ENCODE data around the gene GSG1L. TPM values are rescaled to one million over a fixed set of nuclear protein-coding genes. Genes with fewer than 3 reads are reported as not detected.

Gene GSG1L
- total RNA-seq, 1 donor from 2014 or later: not detected

DNA sequence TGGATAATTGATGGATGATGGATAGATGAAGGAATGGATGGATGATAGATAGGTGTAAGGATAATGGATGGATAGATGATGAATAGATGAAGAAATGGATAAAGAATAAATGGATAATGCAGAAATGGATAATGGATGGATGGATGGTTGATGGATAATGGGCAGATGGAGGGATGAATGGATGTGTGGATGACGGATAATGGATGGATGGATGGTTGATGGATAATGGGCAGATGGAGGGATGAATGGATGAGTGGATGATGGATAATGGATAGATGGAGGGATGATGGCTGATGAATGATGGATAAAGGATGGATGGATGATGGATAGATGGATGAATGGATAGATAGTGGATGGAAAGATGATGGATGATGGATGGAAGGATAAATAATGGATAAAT, 274.4 kb downstream of the GSG1L start:
- Mint-ChIP-seq H3K27me3 (ENCODE audit: low read depth) (peaks cover 17% of the 10 kb centered on the region), H3K9me3 (no peaks in the 10 kb centered on the region), H3K4me3 (no peak overlapping the region), H3K27ac (ENCODE audit: unreplicated experiment) (no peak overlapping the region), H3K4me1 (no peaks in the 10 kb centered on the region), H3K36me3 (ENCODE audit: low read depth) (no peaks in the 10 kb centered on the region)
- TF ChIP-seq, protein P1, sequence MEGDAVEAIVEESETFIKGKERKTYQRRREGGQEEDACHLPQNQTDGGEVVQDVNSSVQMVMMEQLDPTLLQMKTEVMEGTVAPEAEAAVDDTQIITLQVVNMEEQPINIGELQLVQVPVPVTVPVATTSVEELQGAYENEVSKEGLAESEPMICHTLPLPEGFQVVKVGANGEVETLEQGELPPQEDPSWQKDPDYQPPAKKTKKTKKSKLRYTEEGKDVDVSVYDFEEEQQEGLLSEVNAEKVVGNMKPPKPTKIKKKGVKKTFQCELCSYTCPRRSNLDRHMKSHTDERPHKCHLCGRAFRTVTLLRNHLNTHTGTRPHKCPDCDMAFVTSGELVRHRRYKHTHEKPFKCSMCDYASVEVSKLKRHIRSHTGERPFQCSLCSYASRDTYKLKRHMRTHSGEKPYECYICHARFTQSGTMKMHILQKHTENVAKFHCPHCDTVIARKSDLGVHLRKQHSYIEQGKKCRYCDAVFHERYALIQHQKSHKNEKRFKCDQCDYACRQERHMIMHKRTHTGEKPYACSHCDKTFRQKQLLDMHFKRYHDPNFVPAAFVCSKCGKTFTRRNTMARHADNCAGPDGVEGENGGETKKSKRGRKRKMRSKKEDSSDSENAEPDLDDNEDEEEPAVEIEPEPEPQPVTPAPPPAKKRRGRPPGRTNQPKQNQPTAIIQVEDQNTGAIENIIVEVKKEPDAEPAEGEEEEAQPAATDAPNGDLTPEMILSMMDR (conservative IDR thresholded peaks at IDR 0.05): no peak
- DNase-seq (ENCODE audit: low read depth, low spot score): no peak

DNA sequence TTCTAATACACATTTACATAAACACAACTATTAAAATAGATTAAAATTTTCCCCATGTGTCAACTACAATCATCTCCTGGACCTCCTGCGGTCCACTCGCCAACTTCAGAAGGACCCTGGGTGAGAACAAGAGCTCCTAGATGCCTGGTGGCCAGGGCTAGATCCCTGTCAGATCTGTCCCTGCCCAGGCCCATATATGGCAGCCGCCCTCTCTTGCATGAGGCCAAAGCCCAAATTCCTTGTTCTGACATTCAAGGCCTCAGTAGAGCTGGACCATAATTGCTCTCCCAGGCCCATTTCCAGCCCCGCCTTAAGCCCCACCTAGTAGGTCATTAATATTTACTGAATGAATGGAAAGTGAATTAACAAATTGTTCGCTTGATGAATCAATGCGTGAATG, 275.8 kb downstream of the GSG1L start:
- no peaks in the 10 kb centered on the region for H3K9me3 Mint-ChIP-seq
- H3K4me1 Mint-ChIP-seq: no peaks in the 10 kb centered on the region
- peaks cover 9% of the 10 kb centered on the region for H3K27me3 Mint-ChIP-seq (ENCODE audit: low read depth)
- H3K4me3 Mint-ChIP-seq: no peak overlapping the region
- no peaks in the 10 kb centered on the region for H3K36me3 Mint-ChIP-seq (ENCODE audit: low read depth)
- no peak for DNase-seq (ENCODE audit: low read depth, low spot score)
- TF ChIP-seq, protein P1 (conservative IDR thresholded peaks at IDR 0.05): no peak
- no peak overlapping the region for H3K27ac Mint-ChIP-seq (ENCODE audit: unreplicated experiment)

DNA sequence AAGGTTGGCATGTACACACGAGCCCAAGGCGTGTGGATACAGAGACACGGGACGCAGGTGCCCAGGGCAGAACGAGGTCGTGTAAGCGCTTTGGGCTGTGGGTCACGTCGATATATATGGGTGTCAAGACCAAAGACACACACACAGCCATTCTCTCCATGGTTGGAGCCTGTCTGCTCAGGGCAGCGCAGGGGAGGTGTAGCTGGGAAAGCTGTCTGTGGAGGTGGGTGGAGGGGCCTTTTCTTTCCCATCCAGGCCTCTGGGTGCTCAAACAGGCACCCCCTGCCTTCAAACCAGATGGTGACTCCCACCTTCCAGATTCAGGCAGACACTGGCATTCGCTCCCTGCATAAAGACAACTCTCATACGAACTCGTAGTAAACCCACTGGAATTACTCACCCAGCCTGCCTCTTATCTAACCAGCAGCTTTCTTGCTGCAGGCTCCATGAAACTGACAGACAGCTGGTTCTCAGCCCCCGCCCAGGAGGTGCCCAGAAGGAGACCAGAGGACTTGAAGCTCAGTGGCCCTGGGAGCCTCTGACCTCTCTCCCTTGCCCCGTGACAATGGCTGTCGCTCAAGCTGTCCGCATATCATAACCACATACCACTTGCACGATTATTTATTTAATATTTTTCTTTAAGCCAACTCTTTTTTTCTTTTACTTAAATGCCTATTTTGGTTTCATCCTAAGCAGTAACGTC, 276.4 kb downstream of the GSG1L start:
- Mint-ChIP-seq H3K4me3 (no peak overlapping the region), H3K4me1 (no peaks in the 10 kb centered on the region), H3K36me3 (ENCODE audit: low read depth) (no peaks in the 10 kb centered on the region), H3K27ac (ENCODE audit: unreplicated experiment) (no peak overlapping the region), H3K9me3 (no peaks in the 10 kb centered on the region), H3K27me3 (ENCODE audit: low read depth) (peaks cover 4% of the 10 kb centered on the region)
- TF ChIP-seq, protein P1 (conservative IDR thresholded peaks at IDR 0.05): no peak
- DNase-seq (ENCODE audit: low read depth, low spot score): no peak

DNA sequence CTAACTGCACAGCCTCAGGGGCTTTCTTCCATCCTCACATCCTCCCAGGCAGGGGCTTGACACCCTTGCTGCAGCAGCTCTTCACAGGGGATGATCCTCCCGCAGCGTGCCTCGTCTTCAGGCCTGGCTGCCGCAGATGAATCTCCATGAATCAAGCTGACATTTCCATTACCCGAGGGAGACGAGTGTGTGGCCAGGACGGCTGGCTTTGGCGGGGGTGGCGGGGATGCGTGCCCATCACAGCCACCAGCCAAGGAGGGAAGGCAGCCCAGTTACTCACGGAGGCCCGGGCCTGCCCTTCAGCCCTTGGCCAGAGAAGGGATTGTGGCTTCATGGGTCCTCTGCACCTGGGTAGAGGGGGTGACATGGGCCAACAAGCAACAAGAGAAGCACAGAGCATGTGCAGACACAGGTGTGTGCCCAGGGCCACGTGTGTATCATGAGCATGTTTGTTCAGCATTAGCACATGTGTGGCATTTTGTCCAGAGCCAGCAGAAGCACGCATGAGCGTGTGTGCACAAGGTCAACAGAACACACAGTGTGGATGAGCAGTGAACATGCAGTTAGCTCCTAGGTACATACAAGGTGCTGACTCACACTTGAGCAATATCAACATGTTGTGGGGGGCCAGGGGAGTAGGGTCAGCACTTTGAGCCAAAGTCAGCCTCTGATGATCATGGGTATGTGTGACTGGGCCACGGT, 277.1 kb downstream of the GSG1L start:
- DNase-seq (ENCODE audit: low read depth, low spot score): no peak
- H3K27me3 Mint-ChIP-seq (ENCODE audit: low read depth): no peaks in the 10 kb centered on the region

DNA sequence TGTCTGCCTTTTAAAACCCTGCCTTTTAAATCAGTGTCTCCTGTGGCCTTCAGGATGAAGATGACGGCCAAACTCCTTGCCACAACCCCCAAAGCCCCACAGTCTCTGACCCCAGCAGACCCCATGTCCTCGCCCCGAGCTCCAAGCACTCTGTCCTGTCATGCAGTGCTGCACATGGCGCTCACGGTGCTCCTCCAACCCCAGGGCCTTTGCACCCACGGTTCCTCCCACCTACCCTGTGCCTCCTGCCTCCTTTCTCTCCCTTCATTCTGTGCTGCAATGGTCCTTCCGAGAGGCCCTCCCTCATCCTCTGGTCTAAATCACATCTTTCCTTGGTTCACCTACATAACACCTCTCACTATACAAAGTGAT, 278.2 kb downstream of the GSG1L start:
- Mint-ChIP-seq H3K4me3 (no peak overlapping the region), H3K9me3 (no peaks in the 10 kb centered on the region), H3K27ac (ENCODE audit: unreplicated experiment) (no peak overlapping the region), H3K36me3 (ENCODE audit: low read depth) (no peaks in the 10 kb centered on the region), H3K27me3 (ENCODE audit: low read depth) (no peaks in the 10 kb centered on the region), H3K4me1 (peaks cover 2% of the 10 kb centered on the region)
- TF ChIP-seq, protein P1 (conservative IDR thresholded peaks at IDR 0.05): no peak
- no peak for DNase-seq (ENCODE audit: low read depth, low spot score)

More for the DNA sequence above, 277.1 kb downstream of the GSG1L start:
- no peaks in the 10 kb centered on the region for H3K36me3 Mint-ChIP-seq (ENCODE audit: low read depth)
- no peak overlapping the region for H3K4me3 Mint-ChIP-seq
- no peaks in the 10 kb centered on the region for H3K4me1 Mint-ChIP-seq
- H3K9me3 Mint-ChIP-seq: no peaks in the 10 kb centered on the region
- no peak overlapping the region for H3K27ac Mint-ChIP-seq (ENCODE audit: unreplicated experiment)
- TF ChIP-seq, protein P1 (conservative IDR thresholded peaks at IDR 0.05): no peak

All from neural crest cell (in vitro differentiated cells).